Measurements from ENCODE around the gene LPCAT4.

The LPCAT4 gene

DNA sequence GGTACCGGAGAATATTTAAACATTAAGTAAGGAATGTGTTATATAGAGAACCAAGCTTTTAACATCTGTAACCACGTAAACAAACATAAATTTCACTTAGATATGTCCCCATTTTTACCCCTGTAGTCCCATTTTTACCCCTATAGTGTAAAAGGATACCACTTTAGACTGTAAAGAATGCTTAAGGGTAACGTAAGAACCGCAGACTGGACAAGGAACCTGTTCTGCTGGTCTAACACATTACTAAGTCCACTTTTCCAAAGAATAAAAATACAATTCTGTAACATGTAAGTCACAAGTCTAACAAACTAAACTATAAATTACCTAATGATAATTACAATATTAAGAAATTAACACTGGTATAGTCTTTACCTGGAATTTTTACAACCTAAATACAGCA is 32.3 kb downstream of the LPCAT4 start:
- Histone ChIP-seq H3K27me3 (ENCODE audit: control insufficient read depth, insufficient read depth, low read length) (no peaks in the 10 kb centered on the region), H3K4me3 (ENCODE audit: low read length) (peak overlapping the region; percentile 53), H3K9ac (ENCODE audit: low read depth, low read length) (peak overlapping the region; percentile 46), H3K9me3 (replicated peaks; ENCODE audit: low read length) (no peaks in the 10 kb centered on the region), H3K4me2 (ENCODE audit: low read length) (peak overlapping the region; percentile 86), H3K36me3 (ENCODE audit: insufficient read depth, low read length) (no peaks in the 10 kb centered on the region), H3K4me1 (ENCODE audit: control insufficient read depth, insufficient read depth, low read length) (peaks cover 41% of the 10 kb centered on the region)

DNA sequence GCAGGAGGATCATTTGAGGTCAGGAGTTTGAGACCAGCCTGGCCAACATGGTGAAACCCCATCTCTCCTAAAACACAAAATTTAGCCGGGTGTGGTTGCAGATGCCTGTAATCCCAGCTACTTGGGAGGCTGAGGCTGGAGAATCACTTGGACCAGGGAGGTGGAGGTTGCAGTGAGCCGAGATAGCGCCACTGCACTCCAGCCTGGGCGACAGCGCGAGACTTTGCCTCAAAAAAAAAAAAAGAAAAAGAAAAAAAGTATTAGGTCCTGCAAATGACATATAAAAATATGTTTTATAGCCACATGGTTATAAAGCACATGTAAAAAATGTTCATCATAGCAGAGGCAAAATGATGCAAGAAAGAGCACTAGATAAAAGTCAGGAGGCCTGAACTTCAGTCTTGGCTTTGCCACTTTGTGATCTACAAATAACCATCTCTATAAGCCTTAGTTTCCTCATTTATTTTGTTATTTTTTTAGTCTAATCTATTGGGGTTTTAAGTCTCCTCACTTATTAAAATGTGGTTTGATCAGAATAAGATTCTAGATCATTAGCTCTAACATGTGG is 34.4 kb downstream of the LPCAT4 start:
- Histone ChIP-seq H3K27me3 (ENCODE audit: control insufficient read depth, insufficient read depth, low read length) (no peaks in the 10 kb centered on the region), H3K4me1 (ENCODE audit: control insufficient read depth, insufficient read depth, low read length) (peaks cover 36% of the 10 kb centered on the region), H3K4me3 (ENCODE audit: low read length) (no peak overlapping the region), H3K4me2 (ENCODE audit: low read length) (no peak overlapping the region), H3K9ac (ENCODE audit: low read depth, low read length) (no peak overlapping the region), H3K36me3 (ENCODE audit: insufficient read depth, low read length) (no peaks in the 10 kb centered on the region), H3K9me3 (replicated peaks; ENCODE audit: low read length) (no peaks in the 10 kb centered on the region)

- H3K27me3 ChIP-seq (ENCODE audit: control insufficient read depth, insufficient read depth, low read length): no peaks in the 10 kb centered on the region
- H3K4me3 ChIP-seq (ENCODE audit: low read length): no peak overlapping the region
- H3K9me3 ChIP-seq (replicated peaks; ENCODE audit: low read length): no peaks in the 10 kb centered on the region
- H3K4me1 ChIP-seq (ENCODE audit: control insufficient read depth, insufficient read depth, low read length): peaks cover 33% of the 10 kb centered on the region
- no peak overlapping the region for H3K9ac ChIP-seq (ENCODE audit: low read depth, low read length)
- H3K36me3 ChIP-seq (ENCODE audit: insufficient read depth, low read length): no peaks in the 10 kb centered on the region
- H3K4me2 ChIP-seq (ENCODE audit: low read length): no peak overlapping the region
Measured at GRCh38 chr15:34331809-34332208, 35.2 kb downstream of the LPCAT4 start.

DNA sequence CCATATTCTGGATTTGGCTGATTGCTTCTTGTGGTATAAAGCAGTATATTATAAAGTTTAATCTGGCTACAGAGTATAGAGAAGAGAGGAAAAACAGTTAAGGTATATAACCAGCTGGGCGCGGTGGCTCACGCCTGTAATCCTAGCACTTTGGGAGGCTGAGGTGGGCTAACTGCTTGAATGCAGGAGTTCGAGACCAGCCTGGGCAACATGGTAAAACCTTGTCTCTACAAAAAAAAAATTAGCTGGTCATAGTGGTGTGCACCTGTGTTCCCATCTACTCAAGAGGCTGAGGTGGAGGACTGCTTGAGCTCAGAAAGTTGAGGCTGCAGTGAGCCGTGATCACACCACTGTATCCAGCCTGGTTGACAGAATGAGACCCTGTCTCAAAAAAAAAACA is 36.7 kb downstream of the LPCAT4 start:
- Histone ChIP-seq H3K36me3 (ENCODE audit: insufficient read depth, low read length) (no peaks in the 10 kb centered on the region), H3K4me3 (ENCODE audit: low read length) (no peak overlapping the region), H3K4me2 (ENCODE audit: low read length) (no peak overlapping the region), H3K9ac (ENCODE audit: low read depth, low read length) (no peak overlapping the region), H3K9me3 (replicated peaks; ENCODE audit: low read length) (no peaks in the 10 kb centered on the region), H3K27me3 (ENCODE audit: control insufficient read depth, insufficient read depth, low read length) (no peaks in the 10 kb centered on the region), H3K4me1 (ENCODE audit: control insufficient read depth, insufficient read depth, low read length) (peaks cover 17% of the 10 kb centered on the region)

DNA sequence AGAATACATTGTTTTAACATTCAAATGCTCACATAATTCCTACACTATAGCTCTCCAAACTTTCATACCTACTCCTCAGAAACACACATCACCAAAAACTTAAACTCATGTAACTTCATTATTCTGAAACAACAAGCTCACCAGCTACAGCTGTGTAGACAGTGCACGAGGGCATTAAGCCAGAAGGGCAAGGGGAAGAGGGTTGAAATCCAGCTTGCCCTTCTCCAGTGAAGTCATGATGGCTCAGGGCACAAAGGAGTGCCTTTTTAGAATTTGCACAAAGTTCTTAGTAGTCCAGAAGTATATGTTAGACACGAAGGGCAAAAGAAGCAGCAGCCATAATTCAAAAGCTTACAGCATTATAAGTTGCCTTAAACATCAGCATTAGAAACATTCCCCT is 38.0 kb downstream of the LPCAT4 start:
- no peak overlapping the region for H3K4me2 ChIP-seq (ENCODE audit: low read length)
- no peaks in the 10 kb centered on the region for H3K36me3 ChIP-seq (ENCODE audit: insufficient read depth, low read length)
- H3K9me3 ChIP-seq (replicated peaks; ENCODE audit: low read length): no peaks in the 10 kb centered on the region
- H3K27me3 ChIP-seq (ENCODE audit: control insufficient read depth, insufficient read depth, low read length): no peaks in the 10 kb centered on the region
- no peak overlapping the region for H3K9ac ChIP-seq (ENCODE audit: low read depth, low read length)
- peaks cover 5% of the 10 kb centered on the region for H3K4me1 ChIP-seq (ENCODE audit: control insufficient read depth, insufficient read depth, low read length)
- H3K4me3 ChIP-seq (ENCODE audit: low read length): no peak overlapping the region

DNA sequence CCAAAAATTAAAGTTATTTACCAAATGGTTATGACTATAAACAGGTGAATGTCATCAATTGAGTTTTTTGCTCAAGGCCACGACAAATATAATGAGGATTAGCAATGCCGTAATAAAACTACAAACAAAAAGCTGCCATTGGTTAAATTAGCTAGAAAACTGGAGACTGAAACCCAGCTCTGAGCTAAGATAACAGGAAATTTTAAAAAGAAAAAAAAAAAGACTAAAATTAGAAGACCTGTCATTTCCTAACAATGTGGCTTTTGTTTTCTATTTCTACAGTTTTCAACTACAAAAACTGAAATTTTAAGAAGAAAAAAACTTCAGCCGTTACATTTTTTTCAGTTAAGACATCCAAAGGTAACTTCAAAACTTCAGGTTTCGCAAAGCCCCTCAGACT is 39.1 kb downstream of the LPCAT4 start:
- Histone ChIP-seq H3K9ac (ENCODE audit: low read depth, low read length) (no peak overlapping the region), H3K4me1 (ENCODE audit: control insufficient read depth, insufficient read depth, low read length) (no peaks in the 10 kb centered on the region), H3K4me3 (ENCODE audit: low read length) (no peak overlapping the region)

DNA sequence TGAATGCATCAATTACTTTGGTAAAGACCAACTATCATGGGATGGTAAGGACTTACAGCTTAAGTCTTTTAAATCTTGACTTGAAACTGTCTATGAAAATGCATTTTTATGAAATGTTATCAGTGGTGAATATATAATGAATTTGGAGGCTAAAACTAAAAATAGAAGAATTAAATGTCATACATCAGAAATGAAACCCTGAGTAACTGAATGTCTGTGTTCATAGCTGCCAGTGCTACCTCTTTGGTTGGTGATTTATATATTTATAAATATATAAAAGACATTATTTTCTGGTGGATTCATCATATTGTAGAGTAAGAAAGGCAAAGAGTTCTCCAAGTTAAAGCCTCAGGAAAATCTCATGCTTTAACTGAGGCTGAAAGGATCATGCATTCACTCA is 41.6 kb downstream of the LPCAT4 start:
- H3K4me3 ChIP-seq (ENCODE audit: low read length): no peak overlapping the region
- no peaks in the 10 kb centered on the region for H3K4me1 ChIP-seq (ENCODE audit: control insufficient read depth, insufficient read depth, low read length)
- H3K9ac ChIP-seq (ENCODE audit: low read depth, low read length): no peak overlapping the region
- H3K27me3 ChIP-seq (ENCODE audit: control insufficient read depth, insufficient read depth, low read length): no peaks in the 10 kb centered on the region
- no peaks in the 10 kb centered on the region for H3K9me3 ChIP-seq (replicated peaks; ENCODE audit: low read length)
- H3K4me2 ChIP-seq (ENCODE audit: low read length): no peak overlapping the region
- H3K36me3 ChIP-seq (ENCODE audit: insufficient read depth, low read length): no peaks in the 10 kb centered on the region

More for the DNA sequence above, 39.1 kb downstream of the LPCAT4 start:
- Histone ChIP-seq H3K4me2 (ENCODE audit: low read length) (no peak overlapping the region), H3K36me3 (ENCODE audit: insufficient read depth, low read length) (no peaks in the 10 kb centered on the region), H3K27me3 (ENCODE audit: control insufficient read depth, insufficient read depth, low read length) (no peaks in the 10 kb centered on the region), H3K9me3 (replicated peaks; ENCODE audit: low read length) (no peaks in the 10 kb centered on the region)

GRCh38 chr15:34324933-34325332 is 42.1 kb downstream of the LPCAT4 start:
- no peak overlapping the region for H3K4me3 ChIP-seq (ENCODE audit: low read length)
- H3K9me3 ChIP-seq (replicated peaks; ENCODE audit: low read length): no peaks in the 10 kb centered on the region
- H3K9ac ChIP-seq (ENCODE audit: low read depth, low read length): no peak overlapping the region
- H3K36me3 ChIP-seq (ENCODE audit: insufficient read depth, low read length): no peaks in the 10 kb centered on the region
- H3K4me1 ChIP-seq (ENCODE audit: control insufficient read depth, insufficient read depth, low read length): no peaks in the 10 kb centered on the region
- H3K4me2 ChIP-seq (ENCODE audit: low read length): no peak overlapping the region
- no peaks in the 10 kb centered on the region for H3K27me3 ChIP-seq (ENCODE audit: control insufficient read depth, insufficient read depth, low read length)

GRCh38 chr15:34323217-34323616 is 43.8 kb downstream of the LPCAT4 start:
- Histone ChIP-seq H3K9ac (ENCODE audit: low read depth, low read length) (no peak overlapping the region), H3K4me1 (ENCODE audit: control insufficient read depth, insufficient read depth, low read length) (no peaks in the 10 kb centered on the region), H3K4me2 (ENCODE audit: low read length) (no peak overlapping the region), H3K4me3 (ENCODE audit: low read length) (no peak overlapping the region), H3K27me3 (ENCODE audit: control insufficient read depth, insufficient read depth, low read length) (no peaks in the 10 kb centered on the region), H3K9me3 (replicated peaks; ENCODE audit: low read length) (no peaks in the 10 kb centered on the region), H3K36me3 (ENCODE audit: insufficient read depth, low read length) (no peaks in the 10 kb centered on the region)

DNA sequence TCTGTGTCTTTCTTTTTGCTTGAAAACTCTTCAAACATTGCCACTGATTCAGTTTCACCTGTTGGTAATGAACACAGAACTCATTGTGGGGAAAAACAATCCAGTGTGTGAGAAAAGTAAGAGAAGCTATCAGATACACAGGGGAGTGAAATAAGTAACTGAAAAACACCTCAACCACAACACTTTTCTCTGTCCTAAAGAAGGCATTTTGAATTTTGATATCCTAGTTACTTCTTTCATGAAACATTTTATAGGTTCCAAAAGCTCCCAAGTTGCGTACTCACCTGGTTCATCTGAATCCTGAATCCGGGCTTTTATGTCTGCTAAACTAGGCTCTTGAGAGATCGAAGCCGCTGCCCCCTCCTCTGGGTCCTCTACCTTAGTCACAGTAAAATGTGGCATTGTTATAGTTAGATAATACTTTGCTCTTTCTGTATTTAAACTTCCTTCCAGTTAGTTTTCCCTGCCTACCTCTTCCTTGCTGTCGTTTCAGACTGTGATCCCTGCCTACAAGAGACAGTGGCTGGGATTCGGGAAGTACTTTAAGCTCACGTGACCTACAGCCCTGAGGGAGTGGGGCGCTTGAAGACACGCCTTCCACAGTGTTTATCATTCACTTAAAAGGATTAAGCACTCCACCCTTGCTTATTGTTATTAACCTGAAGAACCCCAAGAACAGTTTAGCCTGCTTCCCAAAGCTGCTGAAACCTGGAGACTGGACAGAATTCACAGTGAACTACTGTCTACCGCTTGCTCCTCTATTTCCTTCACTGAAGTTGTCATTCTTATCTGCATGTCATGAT is 48.5 kb downstream of the LPCAT4 start:
- H3K4me3 ChIP-seq (ENCODE audit: low read length): no peak overlapping the region
- H3K36me3 ChIP-seq (ENCODE audit: insufficient read depth, low read length): no peaks in the 10 kb centered on the region
- peaks cover 8% of the 10 kb centered on the region for H3K4me1 ChIP-seq (ENCODE audit: control insufficient read depth, insufficient read depth, low read length)
- H3K4me2 ChIP-seq (ENCODE audit: low read length): peak overlapping the region; percentile 29
- no peaks in the 10 kb centered on the region for H3K27me3 ChIP-seq (ENCODE audit: control insufficient read depth, insufficient read depth, low read length)
- no peaks in the 10 kb centered on the region for H3K9me3 ChIP-seq (replicated peaks; ENCODE audit: low read length)
- H3K9ac ChIP-seq (ENCODE audit: low read depth, low read length): no peak overlapping the region

DNA sequence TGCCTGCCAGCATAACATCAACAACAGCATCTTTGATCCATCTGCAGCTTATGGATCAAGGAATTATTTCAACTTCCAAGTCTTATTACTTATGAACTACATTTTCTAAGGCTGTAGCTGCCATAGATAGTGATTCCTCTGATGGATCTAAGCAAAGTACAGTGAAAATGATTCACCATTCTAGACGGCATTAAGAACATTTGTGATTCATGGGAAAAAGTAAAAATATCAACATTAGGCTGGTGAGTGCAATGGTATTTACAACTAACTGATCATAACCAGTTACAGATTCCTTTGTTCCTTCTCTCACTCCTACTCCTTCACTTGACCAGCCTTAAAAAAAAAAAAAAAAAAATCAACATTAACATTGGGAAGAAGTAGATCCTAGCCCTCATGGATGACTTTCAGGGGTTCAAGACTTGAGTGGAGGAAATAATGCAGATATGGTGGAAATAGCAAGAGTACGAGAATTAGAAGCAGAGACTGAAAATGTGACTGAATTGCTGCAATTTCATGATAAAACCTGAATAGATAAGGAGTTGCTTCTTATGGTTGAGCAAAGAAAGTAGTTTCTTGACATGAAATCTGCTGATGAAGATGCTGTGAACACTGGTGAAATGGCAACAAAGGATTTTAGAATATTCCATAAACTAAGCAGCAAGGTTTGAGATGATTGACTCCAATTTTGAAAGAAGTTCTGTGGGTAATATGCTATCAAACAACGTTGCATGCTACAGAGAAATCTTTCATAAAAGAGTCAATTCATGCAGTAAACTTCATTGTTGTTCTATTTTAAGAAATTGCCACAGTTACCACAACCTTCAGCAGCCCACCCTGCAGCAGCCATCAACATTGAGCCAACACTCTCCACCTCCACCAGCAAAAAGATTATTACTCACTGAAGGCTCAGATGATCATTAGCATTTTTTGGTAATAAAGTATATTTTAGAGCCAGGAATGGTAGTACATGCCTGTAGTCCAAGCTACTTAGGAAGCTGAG is 52.2 kb downstream of the LPCAT4 start:
- H3K9ac ChIP-seq (ENCODE audit: low read depth, low read length): no peak overlapping the region

More for the DNA sequence above, 52.2 kb downstream of the LPCAT4 start:
- H3K27me3 ChIP-seq (ENCODE audit: control insufficient read depth, insufficient read depth, low read length): no peaks in the 10 kb centered on the region
- H3K36me3 ChIP-seq (ENCODE audit: insufficient read depth, low read length): no peaks in the 10 kb centered on the region
- H3K4me3 ChIP-seq (ENCODE audit: low read length): no peak overlapping the region
- no peaks in the 10 kb centered on the region for H3K9me3 ChIP-seq (replicated peaks; ENCODE audit: low read length)
- peaks cover 8% of the 10 kb centered on the region for H3K4me1 ChIP-seq (ENCODE audit: control insufficient read depth, insufficient read depth, low read length)
- no peak overlapping the region for H3K4me2 ChIP-seq (ENCODE audit: low read length)
